ENCODE data around the gene OXLD1. TPM values are rescaled to one million over a fixed set of nuclear protein-coding genes. Genes with fewer than 3 reads are reported as not detected.
A peak's percentile ranks its signal among the peaks of the same experiment; 100 is the strongest.

The OXLD1 gene
- total RNA-seq, 6 donors from 2014 or later, result 32.2 to 46.7 (median 38.5) TPM

- H3K9me3 ChIP-seq, result no peaks in the 10 kb centered on the region
- peak in 1 of 2 donors; percentile 69 for DNase-seq
These were observed 42.4 kb upstream of the OXLD1 start for GRCh38 chr17:81708739-81709185.

DNA sequence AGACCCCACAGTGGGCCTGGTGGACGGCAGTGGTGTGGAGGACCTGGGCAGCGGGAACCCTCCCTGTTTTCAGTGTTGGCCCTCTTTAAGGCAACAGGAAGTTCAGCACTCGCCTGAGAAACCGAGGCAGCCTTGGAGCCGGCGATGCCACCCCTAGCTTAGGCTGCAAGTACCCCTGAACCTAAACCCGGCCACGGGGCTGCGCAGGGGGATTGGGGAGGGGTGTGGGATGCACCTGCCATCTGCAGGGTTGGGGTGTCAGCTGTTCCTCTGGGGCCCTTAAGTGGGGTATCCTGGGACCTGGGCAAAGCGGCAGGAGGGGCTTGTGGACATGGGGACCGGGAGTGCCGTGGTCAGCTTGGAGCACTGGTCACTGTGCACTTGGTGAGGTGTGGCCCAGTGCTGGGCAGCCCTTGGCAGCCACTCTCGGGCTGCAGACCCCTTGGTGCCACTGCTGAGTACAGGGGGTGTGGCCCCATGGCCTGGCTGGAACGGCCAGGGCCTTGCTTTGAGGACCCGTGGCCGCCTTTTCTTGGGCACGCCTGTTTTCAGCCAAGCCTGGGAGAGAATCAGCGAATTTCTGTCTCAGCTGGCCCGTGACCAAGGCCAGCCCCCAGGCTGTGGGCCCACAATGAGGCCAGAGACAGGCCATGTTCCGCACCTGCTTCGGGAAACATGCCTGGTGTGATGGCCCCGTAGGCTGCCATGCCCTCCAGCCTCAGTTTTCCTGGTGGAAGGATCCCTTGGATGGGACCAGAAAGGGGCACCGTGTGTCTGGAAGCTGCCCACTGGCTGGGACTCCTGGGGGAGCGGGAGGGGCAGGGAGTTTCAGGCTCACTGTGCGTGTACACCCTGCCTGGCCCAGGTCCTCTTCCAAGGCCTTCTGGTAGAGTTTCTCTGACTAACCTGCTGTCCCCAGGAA, 41.6 kb upstream of the OXLD1 start:
- no peak overlapping the region for H3K27ac ChIP-seq
- H3K4me1 ChIP-seq, result peaks cover 25 to 41% (median 35%) of the 10 kb centered on the region in 4 donors
- TF ChIP-seq CTCF (IDR thresholded peaks at IDR 0.05) (no peak), POLR2A (IDR thresholded peaks at IDR 0.05) (no peak), POLR2AphosphoS5 (IDR thresholded peaks at IDR 0.05) (no peak), EP300 (IDR thresholded peaks at IDR 0.05) (no peak)
- H3K4me3 ChIP-seq, result no peak overlapping the region
- ATAC-seq (ENCODE audit: low FRiP score in 2 of 2), result no peak
- DNase-seq, result peak in 1 of 2 donors; percentile 63
- 95 to 96% methylated on average over 9 to 20 of the region's 25 CpGs for WGBS, 2 donors
- peaks cover 7 to 31% (median 22%) of the 10 kb centered on the region in 4 donors for H3K36me3 ChIP-seq
- no peaks in the 10 kb centered on the region for H3K9me3 ChIP-seq
- H3K27me3 ChIP-seq, result no peaks in the 10 kb centered on the region

More at GRCh38 chr17:81708739-81709185, 42.4 kb upstream of the OXLD1 start:
- ATAC-seq (ENCODE audit: low FRiP score in 2 of 2), result no peak
- TF ChIP-seq EP300 (IDR thresholded peaks at IDR 0.05) (no peak), POLR2A (IDR thresholded peaks at IDR 0.05) (no peak), POLR2AphosphoS5 (IDR thresholded peaks at IDR 0.05) (no peak), CTCF (IDR thresholded peaks at IDR 0.05) (no peak)
- Histone ChIP-seq H3K36me3 (peaks cover 7 to 31% (median 22%) of the 10 kb centered on the region in 4 donors), H3K27me3 (no peaks in the 10 kb centered on the region), H3K4me3 (no peak overlapping the region), H3K4me1 (peaks cover 32 to 46% (median 41%) of the 10 kb centered on the region in 4 donors), H3K27ac (no peak overlapping the region)
- 88 to 91% methylated on average over 8 to 13 of the region's 17 CpGs for WGBS, 2 donors

- ATAC-seq (ENCODE audit: low FRiP score in 2 of 2) (no peak), DNase-seq (peak in 1 of 2 donors; percentile 85)
- Histone ChIP-seq H3K27me3 (no peaks in the 10 kb centered on the region), H3K4me1 (peaks cover 25 to 41% (median 34%) of the 10 kb centered on the region in 4 donors), H3K36me3 (peaks cover 7 to 31% (median 22%) of the 10 kb centered on the region in 4 donors), H3K27ac (no peak overlapping the region), H3K4me3 (no peak overlapping the region), H3K9me3 (no peaks in the 10 kb centered on the region)
- TF ChIP-seq POLR2AphosphoS5 (IDR thresholded peaks at IDR 0.05) (no peak), EP300 (IDR thresholded peaks at IDR 0.05) (no peak), CTCF (IDR thresholded peaks at IDR 0.05) (no peak), POLR2A (IDR thresholded peaks at IDR 0.05) (no peak)
- WGBS, 2 donors, result 94 to 95% methylated on average over 35 to 52 of the region's 54 CpGs
These were observed 40.6 kb upstream of the OXLD1 start for GRCh38 chr17:81706757-81707624.

- Histone ChIP-seq H3K4me1 (peaks cover 29 to 42% (median 37%) of the 10 kb centered on the region in 4 donors), H3K36me3 (peaks cover 11 to 37% (median 27%) of the 10 kb centered on the region in 4 donors), H3K9me3 (no peaks in the 10 kb centered on the region), H3K27me3 (no peaks in the 10 kb centered on the region), H3K27ac (no peak overlapping the region), H3K4me3 (no peak overlapping the region)
- TF ChIP-seq CTCF (IDR thresholded peaks at IDR 0.05), result no peak
- no peak for TF ChIP-seq POLR2AphosphoS5 (IDR thresholded peaks at IDR 0.05)
- no peak for TF ChIP-seq EP300 (IDR thresholded peaks at IDR 0.05)
- TF ChIP-seq POLR2A (IDR thresholded peaks at IDR 0.05), result no peak
- DNase-seq (no peak), ATAC-seq (ENCODE audit: low FRiP score in 2 of 2) (no peak)
- 94 to 97% methylated on average over 12 to 17 of the region's 17 CpGs for WGBS, 2 donors
These were observed 39.8 kb upstream of the OXLD1 start for GRCh38 chr17:81706232-81706611.
